DND-41 (cell line): Measurements from ENCODE around the gene LTBR.

Experiments used
- CTCF ChIP-seq: IDR thresholded peaks from 2 replicates; pipeline ENCODE4 v1.5.1; 2012; ENCODE audit warnings: borderline replicate concordance, low read length, moderate library complexity, mild to moderate bottlenecking; ENCODE audit not compliant: poor library complexity, severe bottlenecking; ENCODE audit errors: extremely low read depth
- EZH2 ChIP-seq: IDR thresholded peaks from 3 replicates; pipeline ENCODE4 v1.6.1; 2012; ENCODE audit warnings: borderline replicate concordance, low read depth, mild to moderate bottlenecking, moderate library complexity, low read length, inconsistent platforms; ENCODE audit not compliant: severe bottlenecking

GRCh38 chr12:6420364-6420763 lies 36.4 kb downstream of the LTBR start:
- no peak for TF ChIP-seq CTCF
- no peak for TF ChIP-seq EZH2
